ENCODE measurements around the gene RIN3. TPM values are rescaled to one million over a fixed set of nuclear protein-coding genes. Genes with fewer than 3 reads are reported as not detected.

The RIN3 gene
- total RNA-seq, 2 donors from 2014 or later, result 8.8 to 41.6 TPM

GRCh38 chr14:92575061-92575747 is 61.6 kb downstream of the RIN3 start:
- intact Hi-C loops (cut with DNase I), result no loop called here
- Histone ChIP-seq H3K4me1 (replicated peaks) (no peaks in the 10 kb centered on the region), H3K36me3 (no peaks in the 10 kb centered on the region), H3K9me3 (no peaks in the 10 kb centered on the region), H3K27ac (no peak overlapping the region), H3K27me3 (replicated peaks; ENCODE audit: insufficient read depth) (no peaks in the 10 kb centered on the region), H3K4me3 (no peak overlapping the region)
- TF ChIP-seq CTCF (IDR thresholded peaks at IDR 0.05) (no peak), POLR2AphosphoS5 (IDR thresholded peaks at IDR 0.05) (no peak), POLR2A (IDR thresholded peaks at IDR 0.05) (no peak)
- DNase-seq (ENCODE audit: low spot score), result no peak
- 78% methylated on average over 7 of the region's 7 CpGs for WGBS

GRCh38 chr14:92575748-92576303 is 62.2 kb downstream of the RIN3 start:
- intact Hi-C loops (cut with DNase I), result no loop called here

GRCh38 chr14:92577321-92577742 is 63.8 kb downstream of the RIN3 start:
- H3K27ac ChIP-seq, result no peak overlapping the region
- no peaks in the 10 kb centered on the region for H3K36me3 ChIP-seq
- intact Hi-C loops (cut with DNase I), result no loop called here
- no peaks in the 10 kb centered on the region for H3K9me3 ChIP-seq
- no peak overlapping the region for H3K4me3 ChIP-seq
- WGBS, result 86% methylated on average over 13 of the region's 13 CpGs
- TF ChIP-seq POLR2AphosphoS5 (IDR thresholded peaks at IDR 0.05) (no peak), CTCF (IDR thresholded peaks at IDR 0.05) (no peak), POLR2A (IDR thresholded peaks at IDR 0.05) (no peak)
- no peak for DNase-seq (ENCODE audit: low spot score)
- no peaks in the 10 kb centered on the region for H3K4me1 ChIP-seq (replicated peaks)
- H3K27me3 ChIP-seq (replicated peaks; ENCODE audit: insufficient read depth), result no peaks in the 10 kb centered on the region

More at GRCh38 chr14:92575748-92576303, 62.2 kb downstream of the RIN3 start:
- Histone ChIP-seq H3K9me3 (no peaks in the 10 kb centered on the region), H3K27me3 (replicated peaks; ENCODE audit: insufficient read depth) (no peaks in the 10 kb centered on the region), H3K4me3 (no peak overlapping the region), H3K36me3 (no peaks in the 10 kb centered on the region), H3K4me1 (replicated peaks) (no peaks in the 10 kb centered on the region), H3K27ac (no peak overlapping the region)
- TF ChIP-seq POLR2AphosphoS5 (IDR thresholded peaks at IDR 0.05), result no peak
- TF ChIP-seq CTCF (IDR thresholded peaks at IDR 0.05), result no peak
- TF ChIP-seq POLR2A (IDR thresholded peaks at IDR 0.05), result no peak
- DNase-seq (ENCODE audit: low spot score), result no peak
- 71% methylated on average over 7 of the region's 7 CpGs for WGBS

GRCh38 chr14:92578511-92578910 is 64.9 kb downstream of the RIN3 start:
- DNase-seq (ENCODE audit: low spot score), result no peak
- no peak overlapping the region for H3K4me3 ChIP-seq
- H3K27ac ChIP-seq, result no peak overlapping the region
- H3K27me3 ChIP-seq (replicated peaks; ENCODE audit: insufficient read depth), result no peaks in the 10 kb centered on the region
- TF ChIP-seq CTCF (IDR thresholded peaks at IDR 0.05), result no peak
- no peak for TF ChIP-seq POLR2AphosphoS5 (IDR thresholded peaks at IDR 0.05)
- TF ChIP-seq POLR2A (IDR thresholded peaks at IDR 0.05), result no peak
- H3K9me3 ChIP-seq, result no peaks in the 10 kb centered on the region
- no peaks in the 10 kb centered on the region for H3K36me3 ChIP-seq
- 92% methylated on average over 3 of the region's 3 CpGs for WGBS
- no peaks in the 10 kb centered on the region for H3K4me1 ChIP-seq (replicated peaks)
- intact Hi-C loops (cut with DNase I), result no loop called here

All from prostate gland (tissue), 2 donors.